HFF-Myc (cell line): ENCODE data around the gene ZIC1.

Experiments used
- DNase-seq: peaks from one replicate; pipeline ENCODE4 v3.0.0-alpha.2; 2011; ENCODE audit warnings: low read depth; ENCODE audit errors: extremely low read depth
- H3K4me3 ChIP-seq: replicated peaks from 2 replicates; pipeline ENCODE4 v1.5.1; 2011; ENCODE audit warnings: low read depth, mild to moderate bottlenecking, control low read depth, low read length
- CTCF ChIP-seq: IDR thresholded peaks from 2 replicates; pipeline ENCODE4 v1.5.1; 2012; ENCODE audit warnings: mild to moderate bottlenecking, low read depth, low read length, control low read depth; ENCODE audit errors: missing control alignments

Gene ZIC1

DNA sequence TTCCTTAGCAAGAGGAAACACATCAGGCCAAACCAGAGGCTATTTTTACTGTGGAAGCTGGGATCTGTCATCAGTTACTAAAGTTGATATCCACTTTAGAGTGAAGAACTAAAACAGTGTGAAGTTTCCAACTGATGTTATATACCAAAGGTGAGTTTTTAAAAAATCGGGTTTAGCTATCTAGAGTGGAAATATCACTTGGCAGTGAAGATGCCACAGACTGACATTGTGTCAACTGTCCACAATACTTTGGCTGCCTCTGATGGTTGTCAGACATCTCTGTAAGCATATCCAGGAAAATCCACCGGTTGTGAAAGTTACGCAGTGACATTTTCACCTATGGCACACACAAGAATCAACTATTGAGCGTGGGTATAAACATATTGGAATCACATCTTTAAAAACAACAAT is 9.2 kb downstream of the ZIC1 start:
- no peak overlapping the region for H3K4me3 ChIP-seq
- TF ChIP-seq CTCF, result no peak
- DNase-seq, result no peak

GRCh38 chr3:147418808-147419701 is 9.9 kb downstream of the ZIC1 start:
- TF ChIP-seq CTCF, result no peak
- H3K4me3 ChIP-seq, result peak overlapping the region; percentile 18
- DNase-seq, result peak; percentile 10

GRCh38 chr3:147419781-147420224 is 10.6 kb downstream of the ZIC1 start:
- no peak for DNase-seq
- no peak overlapping the region for H3K4me3 ChIP-seq
- no peak for TF ChIP-seq CTCF

- no peak for DNase-seq
- H3K4me3 ChIP-seq, result no peak overlapping the region
- no peak for TF ChIP-seq CTCF
Measured at GRCh38 chr3:147420353-147421183, 11.4 kb downstream of the ZIC1 start.

- DNase-seq, result no peak
- TF ChIP-seq CTCF, result no peak
- H3K4me3 ChIP-seq, result no peak overlapping the region
Measured at GRCh38 chr3:147421184-147421912, 12.2 kb downstream of the ZIC1 start.

DNA sequence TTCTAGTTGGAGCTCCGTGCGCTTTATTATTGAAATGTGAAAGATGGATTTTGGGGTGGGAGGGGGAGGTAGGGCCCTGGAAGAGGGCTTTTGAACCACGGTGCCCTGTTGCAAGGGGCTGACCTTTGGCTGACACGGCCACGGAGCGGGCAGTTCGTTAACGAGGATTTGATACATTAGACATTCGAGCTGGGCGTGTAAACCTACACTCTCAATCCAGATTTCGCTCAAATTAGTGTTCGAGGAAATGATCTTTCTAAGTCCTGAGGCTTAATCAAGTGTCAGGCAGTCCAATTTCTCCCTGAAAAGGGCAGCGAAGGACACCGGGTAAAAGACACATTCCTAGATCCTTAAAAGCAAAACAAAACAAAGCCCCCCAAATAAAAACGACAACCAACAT is 13.0 kb downstream of the ZIC1 start:
- DNase-seq, result no peak
- H3K4me3 ChIP-seq, result no peak overlapping the region
- TF ChIP-seq CTCF, result no peak
